Mesothelial cell of epicardium (in vitro differentiated cells): ENCODE data around the gene CELF2. TPM values are rescaled to one million over a fixed set of nuclear protein-coding genes. Genes with fewer than 3 reads are reported as not detected.

Source experiments
- DNase-seq, 2 experiments: peaks; one replicate each; pipeline ENCODE4 v3.0.0; 2021; ENCODE audit warnings: low spot score in 2 of 2; ENCODE audit not compliant: unreplicated experiment in 2 of 2
- H3K27ac Mint-ChIP-seq: 2 replicates; pipeline ENCODE4 v1.8.0; 2021; ENCODE audit warnings: mixed read lengths
- H3K27me3 Mint-ChIP-seq: 2 replicates; pipeline ENCODE4 v1.8.0; 2021; ENCODE audit warnings: low read depth, mixed read lengths
- H3K36me3 Mint-ChIP-seq: 2 replicates; pipeline ENCODE4 v1.8.0; 2021; ENCODE audit warnings: mixed read lengths
- H3K4me1 Mint-ChIP-seq: 2 replicates; pipeline ENCODE4 v1.8.0; 2021; ENCODE audit warnings: mixed read lengths
- H3K4me3 Mint-ChIP-seq: 2 replicates; pipeline ENCODE4 v1.8.0; 2021; ENCODE audit warnings: mild to moderate bottlenecking, moderate library complexity, mixed read lengths
- H3K9me3 Mint-ChIP-seq: 2 replicates; pipeline ENCODE4 v1.8.0; 2021; ENCODE audit warnings: mixed read lengths
- CTCF ChIP-seq: fragments of 200-600 bp; sonication (generic); IDR thresholded peaks from one replicate; pipeline ENCODE4 v1.5.0; 2021; ENCODE audit warnings: antibody characterized with exemption; ENCODE audit not compliant: unreplicated experiment
- total RNA-seq: library from RNA; stranded (reverse); gene quantifications from 3 replicates; pipeline ENCODE4 v1.2.1, GENCODE V29; 2021

Gene CELF2
- total RNA-seq, 1 donor from 2014 or later: 24.0 TPM

- TF ChIP-seq CTCF: no peak
- Mint-ChIP-seq H3K27me3 (peaks cover 3% of the 10 kb centered on the region), H3K36me3 (peaks cover 11% of the 10 kb centered on the region), H3K4me1 (no peaks in the 10 kb centered on the region), H3K4me3 (no peak overlapping the region), H3K27ac (no peak overlapping the region), H3K9me3 (no peaks in the 10 kb centered on the region)
- DNase-seq: no peak
Observed at GRCh38 chr10:11319990-11320602, 302.4 kb downstream of the CELF2 start.

GRCh38 chr10:11320809-11321520, 303.3 kb downstream of the CELF2 start:
- Mint-ChIP-seq H3K27ac (no peak overlapping the region), H3K4me3 (no peak overlapping the region), H3K27me3 (peaks cover under 1% of the 10 kb centered on the region), H3K9me3 (no peaks in the 10 kb centered on the region), H3K4me1 (no peaks in the 10 kb centered on the region), H3K36me3 (peaks cover 8% of the 10 kb centered on the region)
- no peak for DNase-seq
- no peak for TF ChIP-seq CTCF

GRCh38 chr10:11322698-11323097, 305.0 kb downstream of the CELF2 start:
- Mint-ChIP-seq H3K27me3 (no peaks in the 10 kb centered on the region), H3K4me3 (no peak overlapping the region), H3K27ac (no peak overlapping the region), H3K36me3 (peaks cover 5% of the 10 kb centered on the region), H3K9me3 (no peaks in the 10 kb centered on the region), H3K4me1 (no peaks in the 10 kb centered on the region)
- TF ChIP-seq CTCF: no peak
- no peak for DNase-seq

- Mint-ChIP-seq H3K27ac (no peak overlapping the region), H3K4me1 (peaks cover 3% of the 10 kb centered on the region)
- no peak for TF ChIP-seq CTCF
Observed at GRCh38 chr10:11324761-11325321, 307.2 kb downstream of the CELF2 start.

GRCh38 chr10:11325817-11326216, 308.1 kb downstream of the CELF2 start:
- no peak overlapping the region for H3K4me3 Mint-ChIP-seq
- no peak for TF ChIP-seq CTCF
- no peaks in the 10 kb centered on the region for H3K36me3 Mint-ChIP-seq
- peaks cover 3% of the 10 kb centered on the region for H3K4me1 Mint-ChIP-seq
- no peak overlapping the region for H3K27ac Mint-ChIP-seq
- no peaks in the 10 kb centered on the region for H3K9me3 Mint-ChIP-seq
- no peaks in the 10 kb centered on the region for H3K27me3 Mint-ChIP-seq
- no peak for DNase-seq

More at GRCh38 chr10:11324761-11325321, 307.2 kb downstream of the CELF2 start:
- H3K27me3 Mint-ChIP-seq: no peaks in the 10 kb centered on the region
- DNase-seq: no peak
- H3K36me3 Mint-ChIP-seq: no peaks in the 10 kb centered on the region
- no peaks in the 10 kb centered on the region for H3K9me3 Mint-ChIP-seq
- no peak overlapping the region for H3K4me3 Mint-ChIP-seq
